GM12878 (cell line): Measurements from ENCODE around the gene SPATA20. TPM values are rescaled to one million over a fixed set of nuclear protein-coding genes. Genes with fewer than 3 reads are reported as not detected.

Experiments used
- ATAC-seq: fragments of 200-7000 bp; cut with Tn5 transposase; 3 replicates; pipeline ENCODE4 v1.9.1; 2020; ENCODE audit warnings: mild to moderate bottlenecking, moderate library complexity
- BruUV-seq: library from RNA; stranded (reverse); fragments of 400-500 nt; replicated peaks from 2 replicates; lab custom pipeline; 2021; lab: Mats Ljungman, UMichigan
- CTCF ChIA-PET: fragments of 300-600 bp; sonication (Branson Sonifier 250); formaldehyde crosslinking; extraction: SDS; loops from one replicate; lab custom pipeline; 2021; ENCODE audit warnings: inconsistent platforms; lab: Yijun Ruan, JAX
- POLR2A ChIA-PET: fragments of 350-600 bp; formaldehyde crosslinking; extraction: SDS; loops from one replicate; lab custom pipeline; 2021; ENCODE audit warnings: inconsistent platforms; lab: Charles Lee
- RAD21 ChIA-PET: fragments of 300-600 bp; sonication (Branson Sonifier 250); formaldehyde crosslinking; loops from one replicate; lab custom pipeline; 2023; ENCODE audit warnings: antibody characterized with exemption; ENCODE audit not compliant: unreplicated experiment; lab: Charles Lee
- SMC1A ChIA-PET: fragments of 300-600 bp; sonication (Branson Sonifier 250); formaldehyde crosslinking; loops from one replicate; lab custom pipeline; 2023; ENCODE audit not compliant: unreplicated experiment, uncharacterized antibody; lab: Charles Lee
- DNase-seq: peaks from one replicate; pipeline ENCODE4 v3.0.0-alpha.2; 2011; ENCODE audit warnings: low read depth, low spot score
- FAIRE-seq: peaks from 3 replicates; lab custom pipeline; 2011; peaks lifted over from hg19 to GRCh38; lab: Jason Lieb, UNC
- H2AFZ ChIP-seq: 2 replicates; pipeline ENCODE4 v1.6.0; 2011; ENCODE audit warnings: low read depth, low read length, control low read depth; ENCODE audit not compliant: control insufficient read depth
- H3K27ac ChIP-seq: 2 replicates; pipeline ENCODE4 v1.5.1; 2011; ENCODE audit warnings: control low read depth; ENCODE audit not compliant: control insufficient read depth, insufficient read depth
- H3K27me3 ChIP-seq, 2 experiments: replicated peaks in 1 of 2; 2 replicates each; pipeline versions ENCODE4 v1.6.0 to v1.6.1; 2011; ENCODE audit warnings: low read length in 1 of 2; ENCODE audit not compliant: control insufficient read depth in 2 of 2, insufficient read depth in 2 of 2
- H3K36me3 ChIP-seq, 2 experiments: 2 replicates each; pipeline ENCODE4 v1.5.1; 2011; ENCODE audit warnings: low read length in 1 of 2; ENCODE audit not compliant: control insufficient read depth in 2 of 2, insufficient read depth in 2 of 2
- H3K4me1 ChIP-seq: 2 replicates; pipeline ENCODE4 v1.6.1; 2011; ENCODE audit warnings: mild to moderate bottlenecking, low read length, moderate library complexity, mixed read lengths; ENCODE audit not compliant: control insufficient read depth, insufficient read depth
- H3K4me2 ChIP-seq: 2 replicates; pipeline ENCODE4 v1.6.0; 2011; ENCODE audit warnings: control low read depth; ENCODE audit not compliant: control insufficient read depth, insufficient read depth
- H3K4me3 ChIP-seq: fragments of 200-600 bp; sonication (generic); 2 replicates; pipeline ENCODE4 v1.5.1; 2016
- H3K79me2 ChIP-seq: 2 replicates; pipeline ENCODE4 v1.6.0; 2011; ENCODE audit warnings: low read length; ENCODE audit not compliant: control insufficient read depth, insufficient read depth
- H3K9ac ChIP-seq: 2 replicates; pipeline ENCODE4 v1.8.0; 2011; ENCODE audit warnings: low read length, control low read depth, mixed read lengths; ENCODE audit not compliant: control insufficient read depth, insufficient read depth
- H3K9me3 ChIP-seq: replicated peaks from 3 replicates; pipeline ENCODE4 v1.5.1; 2011; ENCODE audit warnings: mild to moderate bottlenecking, low read length; ENCODE audit not compliant: control insufficient read depth, insufficient read depth
- H4K20me1 ChIP-seq: 2 replicates; pipeline ENCODE4 v1.6.0; 2011; ENCODE audit not compliant: control insufficient read depth, insufficient read depth
- BCL11A ChIP-seq: IDR thresholded peaks from 2 replicates; pipeline ENCODE4 v1.6.1; 2011; ENCODE audit warnings: low read depth, low read length
- IRF3 ChIP-seq: fragments of 450-650 bp; IDR thresholded peaks from 2 replicates; pipeline ENCODE4 v1.6.1; 2014; ENCODE audit warnings: mild to moderate bottlenecking
- IRF5 ChIP-seq: fragments of 450-650 bp; IDR thresholded peaks from 2 replicates; pipeline ENCODE4 v1.6.1; 2017; ENCODE audit warnings: borderline replicate concordance
- KAT2A ChIP-seq: conservative IDR thresholded peaks from 2 replicates; pipeline ENCODE4 v1.6.1; 2011; ENCODE audit warnings: low read depth, low read length; ENCODE audit not compliant: control insufficient read depth
- RAD21 ChIP-seq: IDR thresholded peaks from 2 replicates; pipeline ENCODE4 v1.6.1; 2011; ENCODE audit warnings: mild to moderate bottlenecking, low read depth, low read length, moderate library complexity; ENCODE audit not compliant: insufficient read depth
- RELA ChIP-seq: fragments of 450-650 bp; IDR thresholded peaks from 2 replicates; pipeline ENCODE4 v1.8.0; 2014; ENCODE audit warnings: borderline replicate concordance; ENCODE audit not compliant: partially characterized antibody
- SMC3 ChIP-seq: IDR thresholded peaks from 2 replicates; pipeline ENCODE4 v1.6.1; 2011; ENCODE audit warnings: low read length, improper control_type of control experiment, borderline replicate concordance
- TAF1 ChIP-seq: IDR thresholded peaks from 2 replicates; pipeline ENCODE4 v1.6.1; 2011; ENCODE audit warnings: mild to moderate bottlenecking, low read depth, low read length, borderline replicate concordance
- TCF12 ChIP-seq: IDR thresholded peaks from 2 replicates; pipeline ENCODE4 v1.6.1; 2011; ENCODE audit warnings: low read depth, mild to moderate bottlenecking, low read length
- TCF7 ChIP-seq: IDR thresholded peaks from 2 replicates; pipeline ENCODE4 v1.6.1; 2014; ENCODE audit warnings: antibody characterized with exemption, borderline replicate concordance
- YBX1 ChIP-seq: fragments of 450-650 bp; IDR thresholded peaks from 2 replicates; pipeline ENCODE4 v1.6.1; 2016; ENCODE audit warnings: antibody characterized with exemption
- ZNF24 ChIP-seq: fragments of 450-650 bp; IDR thresholded peaks from 2 replicates; pipeline ENCODE4 v1.6.1; 2017; ENCODE audit warnings: antibody characterized with exemption, mild to moderate bottlenecking
- WGBS: methylation state at CpG from one replicate; pipeline ENCODE4 v1.1.6; 2016; ENCODE audit warnings: low lambda C conversion rate; ENCODE audit not compliant: insufficient replicate concordance, insufficient coverage; ENCODE audit errors: missing lambda C conversion rate; 5-methylcytosine and 5-hydroxymethylcytosine counted together
- in situ Hi-C: fragments of 300-500 bp; cut with MboI; formaldehyde crosslinking; loops from 9 replicates; pipeline ENCODE4 v1.14.3; 2018; ENCODE audit warnings: mixed read lengths
- intact Hi-C: fragments of 100-400 bp; cut with micrococcal nuclease; formaldehyde crosslinking; loops from one replicate; pipeline ENCODE4 v1.14.2; 2022; ENCODE audit not compliant: unreplicated experiment
- polyA plus RNA-seq, 11 experiments: library from polyadenylated mRNA; depleted of rRNA in 4 of 11; unstranded in 6 of 11; stranded (reverse) in 5 of 11; fragments of >200 nt; fragmentation: Nextera tagmentation in 4 of 11; fragmentation: Illumina TruSeq in 1 of 11; extraction: Ambion mirVana in 4 of 11; extraction: Trizol in 1 of 11; gene quantifications; 1 replicate in 1 of 11; 2 replicates in 10 of 11; pipeline versions ENCODE4 v1.2.1 to v1.2.3, GENCODE V29; 2011 to 2016; ENCODE audit warnings: inconsistent platforms in 2 of 11, missing spikeins in 2 of 11, low read depth in 1 of 11
- total RNA-seq, 4 experiments: library from RNA; depleted of rRNA in 3 of 4; stranded (reverse); fragments of >200 nt in 3 of 4; fragmentation: Illumina TruSeq in 1 of 4; extraction: Trizol in 1 of 4; gene quantifications; 2 replicates each; pipeline versions ENCODE4 v1.2.1 to v1.2.3, GENCODE V29; 2013 to 2021
- TF ChIP-seq, protein P1 (sequence below): fragments of 450-650 bp; conservative IDR thresholded peaks from 2 replicates; pipeline ENCODE4 v1.6.1; 2017; ENCODE audit warnings: mild to moderate bottlenecking, moderate library complexity
- TF ChIP-seq, protein P2 (sequence below): IDR thresholded peaks from 2 replicates; pipeline ENCODE4 v1.6.1; 2011; ENCODE audit warnings: low read depth, mild to moderate bottlenecking, low read length, moderate library complexity, borderline replicate concordance; ENCODE audit errors: extremely low read depth
- TF ChIP-seq, protein P3 (sequence below): fragments of 450-650 bp; IDR thresholded peaks from 2 replicates; pipeline ENCODE4 v1.6.1; 2017; ENCODE audit warnings: mild to moderate bottlenecking, moderate library complexity

The SPATA20 gene
- total and polyA plus RNA-seq, 10 of the 15 experiments (the other 5 are each of a cell fraction or from before 2014, with no cell fraction given): 2.1 to 69.8 (median 26.6) TPM

DNA sequence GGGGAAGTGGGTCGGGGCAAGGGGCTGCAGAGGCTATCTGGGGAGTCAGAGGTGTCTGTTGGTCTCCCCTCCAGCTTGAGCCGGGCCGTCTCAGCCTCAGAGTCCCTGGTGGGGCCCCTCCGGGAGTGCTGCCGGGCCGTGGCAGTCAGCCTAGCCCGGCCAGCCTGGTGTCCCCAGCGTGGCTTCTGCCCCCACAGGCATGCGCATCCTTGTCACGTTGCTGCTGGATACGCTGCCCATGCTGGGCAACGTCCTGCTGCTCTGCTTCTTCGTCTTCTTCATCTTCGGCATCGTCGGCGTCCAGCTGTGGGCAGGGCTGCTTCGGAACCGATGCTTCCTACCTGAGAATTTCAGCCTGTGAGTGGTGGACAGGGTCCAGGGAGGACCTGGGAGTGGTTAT is 24.7 kb downstream of the SPATA20 start:
- ChIA-PET CTCF (no interaction called here), RAD21 (no interaction called here), POLR2A (no interaction called here), SMC1A (no interaction called here)
- H3K27me3 ChIP-seq: no peaks in the 10 kb centered on the region; a peak in 3 of 4 replicates
- no peak for TF ChIP-seq ZNF24
- no peak for TF ChIP-seq RELA
- TF ChIP-seq BCL11A: no peak
- TF ChIP-seq, protein P1, sequence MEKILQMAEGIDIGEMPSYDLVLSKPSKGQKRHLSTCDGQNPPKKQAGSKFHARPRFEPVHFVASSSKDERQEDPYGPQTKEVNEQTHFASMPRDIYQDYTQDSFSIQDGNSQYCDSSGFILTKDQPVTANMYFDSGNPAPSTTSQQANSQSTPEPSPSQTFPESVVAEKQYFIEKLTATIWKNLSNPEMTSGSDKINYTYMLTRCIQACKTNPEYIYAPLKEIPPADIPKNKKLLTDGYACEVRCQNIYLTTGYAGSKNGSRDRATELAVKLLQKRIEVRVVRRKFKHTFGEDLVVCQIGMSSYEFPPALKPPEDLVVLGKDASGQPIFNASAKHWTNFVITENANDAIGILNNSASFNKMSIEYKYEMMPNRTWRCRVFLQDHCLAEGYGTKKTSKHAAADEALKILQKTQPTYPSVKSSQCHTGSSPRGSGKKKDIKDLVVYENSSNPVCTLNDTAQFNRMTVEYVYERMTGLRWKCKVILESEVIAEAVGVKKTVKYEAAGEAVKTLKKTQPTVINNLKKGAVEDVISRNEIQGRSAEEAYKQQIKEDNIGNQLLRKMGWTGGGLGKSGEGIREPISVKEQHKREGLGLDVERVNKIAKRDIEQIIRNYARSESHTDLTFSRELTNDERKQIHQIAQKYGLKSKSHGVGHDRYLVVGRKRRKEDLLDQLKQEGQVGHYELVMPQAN: no peak
- no peak for TF ChIP-seq IRF5
- TF ChIP-seq TAF1: no peak
- no peak for TF ChIP-seq IRF3
- TF ChIP-seq, protein P2, sequence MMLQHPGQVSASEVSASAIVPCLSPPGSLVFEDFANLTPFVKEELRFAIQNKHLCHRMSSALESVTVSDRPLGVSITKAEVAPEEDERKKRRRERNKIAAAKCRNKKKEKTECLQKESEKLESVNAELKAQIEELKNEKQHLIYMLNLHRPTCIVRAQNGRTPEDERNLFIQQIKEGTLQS: no peak
- no peak for TF ChIP-seq SMC3
- no peak for TF ChIP-seq RAD21
- TF ChIP-seq KAT2A: no peak
- TF ChIP-seq, protein P3, sequence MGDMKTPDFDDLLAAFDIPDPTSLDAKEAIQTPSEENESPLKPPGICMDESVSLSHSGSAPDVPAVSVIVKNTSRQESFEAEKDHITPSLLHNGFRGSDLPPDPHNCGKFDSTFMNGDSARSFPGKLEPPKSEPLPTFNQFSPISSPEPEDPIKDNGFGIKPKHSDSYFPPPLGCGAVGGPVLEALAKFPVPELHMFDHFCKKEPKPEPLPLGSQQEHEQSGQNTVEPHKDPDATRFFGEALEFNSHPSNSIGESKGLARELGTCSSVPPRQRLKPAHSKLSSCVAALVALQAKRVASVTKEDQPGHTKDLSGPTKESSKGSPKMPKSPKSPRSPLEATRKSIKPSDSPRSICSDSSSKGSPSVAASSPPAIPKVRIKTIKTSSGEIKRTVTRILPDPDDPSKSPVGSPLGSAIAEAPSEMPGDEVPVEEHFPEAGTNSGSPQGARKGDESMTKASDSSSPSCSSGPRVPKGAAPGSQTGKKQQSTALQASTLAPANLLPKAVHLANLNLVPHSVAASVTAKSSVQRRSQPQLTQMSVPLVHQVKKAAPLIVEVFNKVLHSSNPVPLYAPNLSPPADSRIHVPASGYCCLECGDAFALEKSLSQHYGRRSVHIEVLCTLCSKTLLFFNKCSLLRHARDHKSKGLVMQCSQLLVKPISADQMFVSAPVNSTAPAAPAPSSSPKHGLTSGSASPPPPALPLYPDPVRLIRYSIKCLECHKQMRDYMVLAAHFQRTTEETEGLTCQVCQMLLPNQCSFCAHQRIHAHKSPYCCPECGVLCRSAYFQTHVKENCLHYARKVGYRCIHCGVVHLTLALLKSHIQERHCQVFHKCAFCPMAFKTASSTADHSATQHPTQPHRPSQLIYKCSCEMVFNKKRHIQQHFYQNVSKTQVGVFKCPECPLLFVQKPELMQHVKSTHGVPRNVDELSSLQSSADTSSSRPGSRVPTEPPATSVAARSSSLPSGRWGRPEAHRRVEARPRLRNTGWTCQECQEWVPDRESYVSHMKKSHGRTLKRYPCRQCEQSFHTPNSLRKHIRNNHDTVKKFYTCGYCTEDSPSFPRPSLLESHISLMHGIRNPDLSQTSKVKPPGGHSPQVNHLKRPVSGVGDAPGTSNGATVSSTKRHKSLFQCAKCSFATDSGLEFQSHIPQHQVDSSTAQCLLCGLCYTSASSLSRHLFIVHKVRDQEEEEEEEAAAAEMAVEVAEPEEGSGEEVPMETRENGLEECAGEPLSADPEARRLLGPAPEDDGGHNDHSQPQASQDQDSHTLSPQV: no peak
- TF ChIP-seq TCF12: no peak
- TF ChIP-seq YBX1: no peak
- no peak for TF ChIP-seq TCF7
- H3K9me3 ChIP-seq: no peaks in the 10 kb centered on the region
- BruUV-seq: no TSS peak
- H3K9ac ChIP-seq: no peak overlapping the region
- no peak overlapping the region for H3K4me2 ChIP-seq
- no peak for FAIRE-seq
- no peaks in the 10 kb centered on the region for H3K79me2 ChIP-seq
- intact Hi-C loops: no loop called here
- 50% methylated on average over 19 of the region's 19 CpGs for WGBS
- no peaks in the 10 kb centered on the region for H4K20me1 ChIP-seq
- H2AFZ ChIP-seq: no peak overlapping the region
- no peak overlapping the region for H3K4me3 ChIP-seq
- H3K36me3 ChIP-seq: no peaks in the 10 kb centered on the region
- H3K4me1 ChIP-seq: no peaks in the 10 kb centered on the region
- H3K27ac ChIP-seq: no peak overlapping the region
- no peak for DNase-seq
- no peak for ATAC-seq
- in situ Hi-C loops: no loop called here
